HG03521 (cell line): Measurements from ENCODE around the gene PKDCC.

ENCODE experiments used
- ATAC-seq: cut with Tn5 transposase; IDR thresholded peaks from one replicate; pipeline ENCODE4 v1.9.1; 2021; ENCODE audit warnings: mild to moderate bottlenecking, moderate library complexity; ENCODE audit not compliant: unreplicated experiment

The PKDCC gene

GRCh38 chr2:42047488-42048298 lies at the start of gene PKDCC:
Gene PKDCC, plus strand, starts transcription at chr2:42048021. Its CDS starts 179 bp downstream, at chr2:42048200.
- ATAC-seq = peak; percentile 42

- no peak for ATAC-seq
These were observed 49.4 kb upstream of the PKDCC start for GRCh38 chr2:41998186-41999127.

GRCh38 chr2:41999128-41999480 lies 48.7 kb upstream of the PKDCC start:
- no peak for ATAC-seq

GRCh38 chr2:41999592-42000281 lies 48.1 kb upstream of the PKDCC start:
- ATAC-seq = no peak

- ATAC-seq = no peak
These were observed 46.1 kb upstream of the PKDCC start for GRCh38 chr2:42001711-42002201.

GRCh38 chr2:42007551-42007950 lies 40.3 kb upstream of the PKDCC start:
- ATAC-seq = no peak

- no peak for ATAC-seq
These were observed 39.4 kb upstream of the PKDCC start for GRCh38 chr2:42008241-42008921.

GRCh38 chr2:42009657-42010580 lies 37.9 kb upstream of the PKDCC start:
- ATAC-seq = no peak

GRCh38 chr2:42010743-42011298 lies 37.0 kb upstream of the PKDCC start:
- ATAC-seq = no peak

- ATAC-seq = no peak
These were observed 35.7 kb upstream of the PKDCC start for GRCh38 chr2:42012137-42012536.

GRCh38 chr2:42012651-42013050 lies 35.2 kb upstream of the PKDCC start:
- no peak for ATAC-seq

GRCh38 chr2:42013409-42013808 lies 34.4 kb upstream of the PKDCC start:
- ATAC-seq = no peak

- no peak for ATAC-seq
These were observed 26.4 kb upstream of the PKDCC start for GRCh38 chr2:42021464-42021863.

- no peak for ATAC-seq
These were observed 22.7 kb upstream of the PKDCC start for GRCh38 chr2:42025151-42025582.

GRCh38 chr2:42026272-42026671 lies 21.5 kb upstream of the PKDCC start:
- ATAC-seq = no peak

GRCh38 chr2:42028571-42029148 lies 19.2 kb upstream of the PKDCC start:
- peak; percentile 40 for ATAC-seq

GRCh38 chr2:42029171-42029570 lies 18.6 kb upstream of the PKDCC start:
- peak; percentile 16 for ATAC-seq

GRCh38 chr2:42029639-42030199 lies 18.1 kb upstream of the PKDCC start:
- ATAC-seq = no peak
